GM10266 (cell line): ENCODE results near the gene SLC7A5.
"Not testable (repeated sequence)": the region's sequence is repeated elsewhere in the genome, so short reads cannot be mapped to it uniquely, and the experiment has no call there.

Source experiments
- DNase-seq: peaks from one replicate; pipeline ENCODE4 v3.0.0; 2012; ENCODE audit errors: extremely low spot score
- CTCF ChIP-seq: IDR thresholded peaks from 2 replicates; pipeline ENCODE4 v1.5.1; 2012; ENCODE audit warnings: mild to moderate bottlenecking, low read depth; ENCODE audit not compliant: control insufficient read depth, insufficient read depth; ENCODE audit errors: missing control alignments

The SLC7A5 gene

GRCh38 chr16:87791295-87792204 is 77.8 kb downstream of the SLC7A5 start:
- TF ChIP-seq CTCF, result no peak
- no peak for DNase-seq

DNA sequence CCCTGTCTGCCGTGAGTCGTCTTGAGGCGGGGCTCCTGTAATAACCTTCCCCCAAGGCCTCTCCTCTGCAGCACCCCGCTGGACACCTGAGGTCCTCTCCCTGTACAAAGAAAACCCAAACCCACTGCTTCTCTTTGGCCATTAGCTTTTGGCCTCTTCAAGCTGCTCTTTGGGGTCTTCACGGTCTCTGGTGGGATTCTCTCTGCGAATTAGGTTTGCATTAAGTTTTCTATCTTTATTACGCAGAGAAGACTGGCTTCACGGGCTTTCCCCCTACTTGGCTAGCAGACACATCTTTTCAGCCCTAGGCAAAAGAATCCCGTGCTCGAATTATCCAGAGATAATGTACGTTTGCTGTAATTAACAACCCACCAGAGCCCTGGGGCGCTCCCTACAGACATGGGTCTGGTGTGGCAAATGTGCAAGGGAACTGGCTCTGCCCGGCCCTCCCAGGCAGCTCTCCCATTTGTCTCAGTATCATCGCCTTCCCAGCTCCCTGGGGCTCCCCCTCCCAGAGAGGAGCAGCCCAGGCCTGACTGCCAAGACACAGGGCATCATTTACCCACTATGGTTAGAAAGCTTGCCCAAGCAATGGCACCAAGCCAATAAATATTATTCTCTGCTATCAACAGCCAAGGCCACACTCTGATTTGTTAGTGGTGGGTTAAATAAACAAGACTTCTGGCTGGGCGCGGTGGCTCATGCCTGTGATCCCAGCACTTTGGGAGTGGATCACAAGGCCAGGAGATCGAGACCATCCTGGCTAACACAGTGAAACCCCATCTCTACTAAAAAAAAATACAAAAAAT is 78.8 kb downstream of the SLC7A5 start:
- TF ChIP-seq CTCF, result no peak
- DNase-seq, result no peak

DNA sequence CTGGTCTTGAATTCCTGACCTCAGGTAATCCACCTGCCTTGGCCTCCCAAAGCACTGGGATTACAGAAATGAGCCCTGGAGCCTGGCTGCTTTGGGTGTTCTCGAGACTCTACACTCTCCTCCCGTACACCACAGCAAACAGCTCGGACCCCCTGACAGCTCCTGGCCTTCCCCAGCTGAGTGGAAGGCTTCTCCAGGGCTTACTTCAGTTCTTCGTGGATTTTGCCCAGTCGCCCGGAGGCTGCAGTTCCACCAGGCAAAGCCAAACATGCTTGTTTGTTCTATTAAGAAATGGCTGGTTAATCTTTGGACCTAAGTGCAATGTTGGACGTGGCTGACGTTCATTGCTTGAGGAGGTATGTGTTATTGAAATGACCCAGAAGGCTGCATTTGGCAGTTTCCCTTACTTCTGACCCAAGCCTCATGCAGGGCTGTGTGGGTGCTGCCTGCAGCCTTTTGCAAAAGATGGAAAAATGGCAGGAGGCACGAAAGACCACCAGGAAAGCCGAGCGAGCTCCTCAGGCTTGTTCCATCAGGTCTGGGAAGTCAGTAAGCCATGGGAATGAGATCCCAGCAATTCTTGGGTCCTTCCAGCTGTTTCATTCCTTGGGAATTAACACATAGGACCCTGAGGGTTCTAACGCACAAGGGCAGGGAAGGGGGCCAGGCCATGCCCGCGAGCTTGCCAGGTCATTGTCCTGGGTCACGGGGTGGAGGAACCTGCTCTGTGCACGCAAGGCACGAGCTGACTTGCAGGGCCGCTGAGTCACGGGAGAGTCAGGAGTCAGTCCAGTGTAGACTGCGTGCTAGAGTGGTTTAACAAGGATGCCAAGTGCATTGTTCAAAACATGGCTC is 79.6 kb downstream of the SLC7A5 start:
- TF ChIP-seq CTCF, result no peak
- no peak for DNase-seq

DNA sequence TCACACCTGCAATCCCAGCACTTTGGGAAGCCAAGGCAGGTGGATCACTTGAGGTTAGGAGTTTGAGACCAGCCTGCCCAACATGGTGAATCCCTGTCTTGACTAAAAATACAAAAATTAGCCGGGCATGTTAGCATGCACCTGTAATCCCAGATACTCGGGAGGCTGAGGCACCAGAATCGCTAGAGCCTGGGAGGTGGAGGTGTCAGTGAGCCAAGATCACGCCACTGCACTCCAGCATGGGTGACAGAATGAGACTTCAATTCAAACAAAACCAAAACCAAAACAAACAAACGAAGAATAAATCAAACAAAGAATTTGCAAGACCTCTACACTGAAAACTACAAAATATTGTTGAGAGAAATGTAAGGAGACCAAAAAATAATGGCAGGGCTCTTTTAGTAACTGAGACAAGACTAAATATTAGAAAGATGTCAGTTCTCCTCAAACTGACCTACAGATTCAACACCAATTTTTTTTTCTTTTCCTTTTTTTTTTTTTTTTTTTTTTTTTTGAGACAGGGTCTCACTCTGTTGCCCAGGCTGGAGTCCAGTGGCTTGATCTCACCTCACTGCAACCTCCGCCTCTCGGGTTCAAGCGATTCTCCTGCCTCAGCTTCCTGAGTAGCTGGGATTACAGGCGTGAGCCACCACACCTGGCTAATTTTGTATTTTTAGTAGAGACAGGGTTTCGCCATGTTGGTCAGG is 80.4 kb downstream of the SLC7A5 start:
- not testable (repeated sequence) for DNase-seq

DNA sequence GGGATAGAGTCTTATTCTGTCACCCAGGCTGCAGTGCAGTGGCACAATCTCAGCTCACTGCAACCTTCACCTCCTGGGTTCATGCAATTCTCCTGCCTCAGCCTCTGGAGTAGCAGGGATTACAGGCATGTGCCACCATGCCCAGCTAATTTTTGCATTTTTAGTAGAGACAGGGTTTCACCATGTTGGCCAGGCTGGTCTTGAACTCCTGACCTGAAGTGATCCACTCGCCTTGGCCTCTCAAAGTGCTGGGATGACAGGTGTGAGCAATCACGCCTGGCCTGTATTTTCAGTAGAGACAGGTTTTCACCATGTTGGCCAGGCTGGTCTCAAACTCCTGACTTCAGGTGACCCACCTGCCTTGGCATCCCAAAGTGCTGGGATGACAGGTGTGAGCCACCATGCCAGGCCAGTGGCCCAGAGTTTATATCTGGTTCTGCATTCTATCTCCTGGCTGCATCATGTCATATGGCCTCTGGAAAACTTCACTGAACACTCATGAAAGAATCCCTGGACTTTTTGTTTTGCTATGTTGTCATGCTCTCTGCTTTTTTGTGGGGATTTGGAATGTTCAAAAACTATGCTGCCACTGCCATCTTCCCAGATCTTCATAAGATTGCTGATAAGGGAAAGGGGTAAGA is 81.7 kb downstream of the SLC7A5 start:
- not testable (repeated sequence) for DNase-seq

GRCh38 chr16:87784812-87785211 is 84.5 kb downstream of the SLC7A5 start:
- DNase-seq, result no peak

More at GRCh38 chr16:87784812-87785211, 84.5 kb downstream of the SLC7A5 start:
- TF ChIP-seq CTCF, result no peak
